C4-2B (cell line): ENCODE results near the gene C9orf78.

Source experiments
- ZFX ChIP-seq: fragments of 450-650 bp; IDR thresholded peaks from 2 replicates; pipeline ENCODE4 v1.6.1; 2017
- TF ChIP-seq, protein P1 (sequence below): fragments of 450-650 bp; conservative IDR thresholded peaks from 2 replicates; pipeline ENCODE4 v1.5.1; 2017; ENCODE audit warnings: mild to moderate bottlenecking

DNA sequence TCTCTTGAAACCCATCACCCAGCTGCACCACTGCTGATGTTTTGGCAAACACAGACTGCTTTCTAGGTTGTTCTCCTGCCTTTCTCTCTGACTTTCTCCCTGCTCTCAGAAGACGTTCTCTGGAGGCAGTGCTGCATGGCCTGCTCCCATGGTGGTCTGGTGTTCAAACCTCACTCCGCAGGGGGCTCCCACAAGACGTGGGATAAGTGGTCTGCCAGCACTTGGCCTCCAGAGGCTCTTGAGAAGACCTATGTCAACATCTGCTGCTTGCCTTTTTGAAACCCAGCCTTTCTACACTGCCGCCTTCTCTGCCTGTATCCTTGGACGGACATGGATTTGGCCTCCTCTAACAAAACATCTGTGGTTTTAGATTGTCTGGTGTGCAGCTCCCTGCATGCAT, 16.7 kb upstream of the C9orf78 start:
- TF ChIP-seq, protein P1, sequence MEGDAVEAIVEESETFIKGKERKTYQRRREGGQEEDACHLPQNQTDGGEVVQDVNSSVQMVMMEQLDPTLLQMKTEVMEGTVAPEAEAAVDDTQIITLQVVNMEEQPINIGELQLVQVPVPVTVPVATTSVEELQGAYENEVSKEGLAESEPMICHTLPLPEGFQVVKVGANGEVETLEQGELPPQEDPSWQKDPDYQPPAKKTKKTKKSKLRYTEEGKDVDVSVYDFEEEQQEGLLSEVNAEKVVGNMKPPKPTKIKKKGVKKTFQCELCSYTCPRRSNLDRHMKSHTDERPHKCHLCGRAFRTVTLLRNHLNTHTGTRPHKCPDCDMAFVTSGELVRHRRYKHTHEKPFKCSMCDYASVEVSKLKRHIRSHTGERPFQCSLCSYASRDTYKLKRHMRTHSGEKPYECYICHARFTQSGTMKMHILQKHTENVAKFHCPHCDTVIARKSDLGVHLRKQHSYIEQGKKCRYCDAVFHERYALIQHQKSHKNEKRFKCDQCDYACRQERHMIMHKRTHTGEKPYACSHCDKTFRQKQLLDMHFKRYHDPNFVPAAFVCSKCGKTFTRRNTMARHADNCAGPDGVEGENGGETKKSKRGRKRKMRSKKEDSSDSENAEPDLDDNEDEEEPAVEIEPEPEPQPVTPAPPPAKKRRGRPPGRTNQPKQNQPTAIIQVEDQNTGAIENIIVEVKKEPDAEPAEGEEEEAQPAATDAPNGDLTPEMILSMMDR = no peak
- TF ChIP-seq ZFX = no peak
